ENCODE results near the gene TTC7B. TPM values are rescaled to one million over a fixed set of nuclear protein-coding genes. Genes with fewer than 3 reads are reported as not detected.

Gene TTC7B
- polyA plus RNA-seq, 1 donor from 2014 or later = 0.89 TPM

GRCh38 chr14:90572441-90573150, 243.6 kb downstream of the TTC7B start:
- Mint-ChIP-seq H3K36me3 (no peaks in the 10 kb centered on the region), H3K4me1 (peaks cover 0 to 3% (median 3%) of the 10 kb centered on the region in 3 donors), H3K9me3 (no peaks in the 10 kb centered on the region), H3K4me3 (no peak overlapping the region), H3K27ac (no peak overlapping the region), H3K27me3 (no peaks in the 10 kb centered on the region)

- H3K4me3 Mint-ChIP-seq = no peak overlapping the region
- H3K4me1 Mint-ChIP-seq = peaks cover 0 to 3% (median 3%) of the 10 kb centered on the region in 3 donors
- H3K36me3 Mint-ChIP-seq = no peaks in the 10 kb centered on the region
- H3K27me3 Mint-ChIP-seq = no peaks in the 10 kb centered on the region
- H3K27ac Mint-ChIP-seq = no peak overlapping the region
- no peaks in the 10 kb centered on the region for H3K9me3 Mint-ChIP-seq
These were observed 244.9 kb downstream of the TTC7B start for GRCh38 chr14:90571149-90571947.

DNA sequence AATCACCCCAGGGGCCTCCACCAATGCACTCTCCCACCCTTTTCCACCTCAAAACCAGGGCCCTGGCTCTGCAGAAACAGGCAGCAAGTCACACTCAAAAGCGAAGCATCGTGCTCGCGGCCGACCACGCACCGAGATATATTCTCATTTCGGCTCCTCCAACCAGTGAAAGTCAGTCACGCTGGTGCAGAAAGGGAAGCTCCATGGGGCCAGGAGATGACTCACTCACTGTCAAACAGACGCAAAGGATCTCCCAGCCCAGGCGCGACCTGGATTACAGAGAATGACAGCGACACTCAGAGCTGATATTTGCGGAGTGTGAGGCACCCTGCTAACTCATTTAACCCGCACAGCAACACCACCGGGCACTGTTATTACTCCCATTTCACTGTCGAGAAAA, 245.8 kb downstream of the TTC7B start:
- no peaks in the 10 kb centered on the region for H3K36me3 Mint-ChIP-seq
- H3K27me3 Mint-ChIP-seq = no peaks in the 10 kb centered on the region
- no peak overlapping the region for H3K27ac Mint-ChIP-seq
- no peak overlapping the region for H3K4me3 Mint-ChIP-seq
- no peaks in the 10 kb centered on the region for H3K9me3 Mint-ChIP-seq
- H3K4me1 Mint-ChIP-seq = peaks cover 0 to 3% (median 3%) of the 10 kb centered on the region in 3 donors

DNA sequence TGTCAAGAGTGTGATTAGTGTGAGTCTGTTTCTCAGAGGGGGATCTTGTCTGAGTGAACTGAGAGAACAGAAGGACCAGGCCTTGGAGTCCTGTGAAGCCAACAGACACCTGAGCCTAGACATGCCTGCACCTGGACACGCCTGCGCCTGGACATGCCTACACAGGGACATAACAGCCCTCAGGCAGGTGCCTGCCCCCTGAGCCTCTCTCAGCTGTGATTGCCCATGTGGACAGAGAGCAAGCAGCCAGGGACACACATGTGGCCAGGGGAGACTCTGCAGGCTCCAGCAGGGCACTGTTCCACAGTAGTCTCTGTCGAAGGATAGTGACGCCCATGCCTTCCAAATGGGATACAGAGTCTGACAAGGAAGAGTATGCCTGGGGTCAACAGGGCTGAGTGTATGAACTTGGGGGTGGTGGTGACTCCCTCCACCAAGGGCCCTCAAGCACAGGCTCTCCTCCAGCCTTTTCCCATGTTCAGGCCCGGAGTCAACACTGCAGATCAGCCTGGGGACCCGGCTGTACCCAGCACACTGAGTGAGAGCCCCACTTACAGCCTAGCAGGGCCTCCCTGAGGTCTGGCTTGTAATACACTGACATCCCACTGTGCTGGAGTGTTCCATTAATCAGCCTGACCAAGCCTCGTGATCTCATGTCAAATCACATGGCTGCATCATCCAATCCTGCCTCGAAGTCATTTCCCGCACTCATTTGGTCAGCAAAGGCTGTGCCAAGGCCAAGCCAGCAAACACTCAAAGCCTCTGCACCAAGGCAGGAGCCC, 246.4 kb downstream of the TTC7B start:
- peaks cover 0 to 3% (median 3%) of the 10 kb centered on the region in 3 donors for H3K4me1 Mint-ChIP-seq

GRCh38 chr14:90569201-90569600, 247.0 kb downstream of the TTC7B start:
- Mint-ChIP-seq H3K9me3 (no peaks in the 10 kb centered on the region), H3K27me3 (no peaks in the 10 kb centered on the region)

More for the DNA sequence above, 246.4 kb downstream of the TTC7B start:
- H3K4me3 Mint-ChIP-seq = no peak overlapping the region
- H3K27ac Mint-ChIP-seq = peak overlapping the region in 1 of 3 donors; percentile 13
- no peaks in the 10 kb centered on the region for H3K27me3 Mint-ChIP-seq
- no peaks in the 10 kb centered on the region for H3K36me3 Mint-ChIP-seq
- H3K9me3 Mint-ChIP-seq = no peaks in the 10 kb centered on the region

DNA sequence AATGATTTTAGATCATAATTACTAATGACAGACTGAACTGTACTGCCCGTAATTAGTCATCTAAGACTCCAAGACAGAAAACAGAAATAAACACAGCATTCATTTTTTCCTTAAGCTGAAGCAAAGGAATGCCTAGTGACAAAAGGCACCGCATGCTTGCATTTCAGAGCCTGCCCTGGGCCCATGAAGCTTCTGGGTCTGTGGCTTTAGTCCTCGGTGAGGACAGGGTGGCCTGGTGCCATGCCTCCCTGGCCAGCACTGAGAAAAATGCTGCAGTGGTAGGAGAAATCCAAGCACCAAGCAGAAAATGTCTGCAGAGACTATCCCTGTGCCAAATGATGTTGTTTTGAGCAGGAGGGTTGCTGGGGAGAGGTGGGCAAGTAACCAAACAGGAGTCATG, 247.8 kb downstream of the TTC7B start:
- Mint-ChIP-seq H3K36me3 (no peaks in the 10 kb centered on the region), H3K27me3 (no peaks in the 10 kb centered on the region), H3K4me1 (peaks cover 0 to 2% (median 0%) of the 10 kb centered on the region in 3 donors), H3K4me3 (no peak overlapping the region), H3K27ac (no peak overlapping the region), H3K9me3 (no peaks in the 10 kb centered on the region)

More at GRCh38 chr14:90569201-90569600, 247.0 kb downstream of the TTC7B start:
- Mint-ChIP-seq H3K4me3 (no peak overlapping the region), H3K4me1 (peaks cover 0 to 3% (median 3%) of the 10 kb centered on the region in 3 donors), H3K27ac (no peak overlapping the region), H3K36me3 (no peaks in the 10 kb centered on the region)

DNA sequence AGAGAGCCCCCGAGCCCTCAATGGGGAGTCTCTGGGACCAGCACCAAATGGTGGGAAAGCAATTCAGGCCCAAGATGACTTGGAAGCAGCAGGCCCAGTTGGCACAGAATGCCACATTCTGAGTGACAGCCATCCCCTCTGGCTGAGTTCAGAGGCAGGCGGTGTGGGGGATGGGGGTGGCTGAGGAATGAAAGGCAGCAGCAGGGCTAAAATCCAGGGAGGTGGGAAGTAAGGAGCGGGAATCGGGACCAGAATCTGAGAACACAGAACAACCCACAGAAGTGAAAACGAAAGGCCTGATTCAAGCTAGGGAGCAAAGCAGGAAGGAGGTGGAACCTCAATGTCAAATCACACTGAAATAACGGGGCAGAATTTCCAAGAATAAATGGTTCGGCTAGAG, 248.2 kb downstream of the TTC7B start:
- H3K9me3 Mint-ChIP-seq = no peaks in the 10 kb centered on the region
- H3K4me3 Mint-ChIP-seq = no peak overlapping the region
- peak overlapping the region in 1 of 3 donors; percentile 50 for H3K27ac Mint-ChIP-seq
- H3K4me1 Mint-ChIP-seq = peaks cover 0 to 2% (median 0%) of the 10 kb centered on the region in 3 donors
- no peaks in the 10 kb centered on the region for H3K27me3 Mint-ChIP-seq
- no peaks in the 10 kb centered on the region for H3K36me3 Mint-ChIP-seq

DNA sequence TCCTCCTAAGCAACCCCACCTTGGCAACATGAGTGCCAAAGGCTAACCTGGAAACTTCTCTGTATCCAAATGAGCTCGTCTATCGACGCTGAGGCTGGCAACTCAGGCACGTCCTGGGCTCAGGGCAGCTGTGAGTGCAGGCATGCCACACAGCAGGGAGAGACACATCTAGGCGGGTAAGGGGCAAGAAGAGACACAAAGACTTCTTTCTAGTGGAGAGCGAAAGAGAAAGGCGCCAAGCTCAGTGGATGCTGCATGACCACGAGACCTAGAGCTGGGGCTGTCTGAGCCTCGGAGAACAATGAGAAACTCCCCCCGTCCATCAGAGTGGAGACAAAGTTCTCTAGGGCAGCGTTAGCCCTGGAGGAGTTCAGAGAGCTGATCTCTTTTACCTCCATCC, 249.0 kb downstream of the TTC7B start:
- Mint-ChIP-seq H3K4me1 (peaks cover 0 to 2% (median 0%) of the 10 kb centered on the region in 3 donors), H3K4me3 (no peak overlapping the region), H3K27me3 (no peaks in the 10 kb centered on the region), H3K9me3 (no peaks in the 10 kb centered on the region), H3K27ac (no peak overlapping the region), H3K36me3 (no peaks in the 10 kb centered on the region)

GRCh38 chr14:90566481-90566880, 249.7 kb downstream of the TTC7B start:
- H3K4me1 Mint-ChIP-seq = peaks cover 0 to 2% (median 0%) of the 10 kb centered on the region in 3 donors
- H3K27ac Mint-ChIP-seq = no peak overlapping the region
- H3K4me3 Mint-ChIP-seq = no peak overlapping the region
- H3K27me3 Mint-ChIP-seq = no peaks in the 10 kb centered on the region
- no peaks in the 10 kb centered on the region for H3K36me3 Mint-ChIP-seq
- no peaks in the 10 kb centered on the region for H3K9me3 Mint-ChIP-seq

DNA sequence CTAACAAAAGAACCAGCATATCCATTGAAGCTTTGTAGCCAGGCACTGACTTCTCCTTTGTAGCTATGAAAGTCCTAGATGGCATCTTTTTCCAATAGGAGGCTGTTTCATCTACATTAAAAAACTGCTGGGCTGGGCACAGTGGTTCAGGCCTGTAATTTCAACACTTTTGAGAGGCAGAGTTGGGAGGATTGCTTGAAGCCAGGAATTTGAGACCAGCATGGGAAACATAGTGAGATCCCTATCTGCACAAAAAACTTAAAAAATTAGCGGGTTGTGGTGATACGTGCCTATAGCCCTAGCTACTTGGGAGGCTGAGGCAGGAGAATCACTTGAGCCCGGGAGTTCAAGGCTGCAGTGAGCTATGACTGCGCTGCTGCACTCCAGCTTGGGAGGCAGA, 251.7 kb downstream of the TTC7B start:
- Mint-ChIP-seq H3K9me3 (peaks cover 0 to 1% (median 0%) of the 10 kb centered on the region in 3 donors), H3K36me3 (no peaks in the 10 kb centered on the region), H3K4me1 (peaks cover 0 to 2% (median 0%) of the 10 kb centered on the region in 3 donors), H3K27ac (no peak overlapping the region), H3K4me3 (no peak overlapping the region), H3K27me3 (no peaks in the 10 kb centered on the region)

DNA sequence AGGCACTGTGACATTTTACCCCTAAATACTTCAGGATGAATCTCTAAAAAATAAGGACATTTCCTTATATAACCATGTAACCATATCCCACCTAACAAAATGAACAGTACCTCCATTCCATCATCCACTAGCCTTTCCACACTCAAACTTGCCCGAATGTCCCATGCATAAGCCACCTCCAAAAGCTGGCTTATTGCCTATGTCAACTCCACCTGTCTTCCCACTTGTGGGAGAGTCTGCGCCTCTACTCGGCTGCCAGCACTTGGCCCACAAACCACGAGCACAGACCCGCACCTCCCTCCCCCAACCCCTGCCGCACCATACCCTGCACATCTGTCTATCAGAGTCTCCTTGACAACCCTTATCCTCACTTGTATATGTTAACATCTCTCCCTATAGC, 253.6 kb downstream of the TTC7B start:
- Mint-ChIP-seq H3K4me1 (no peaks in the 10 kb centered on the region), H3K36me3 (no peaks in the 10 kb centered on the region), H3K4me3 (no peak overlapping the region), H3K27ac (no peak overlapping the region), H3K9me3 (peaks cover 0 to 3% (median 0%) of the 10 kb centered on the region in 3 donors), H3K27me3 (no peaks in the 10 kb centered on the region)

DNA sequence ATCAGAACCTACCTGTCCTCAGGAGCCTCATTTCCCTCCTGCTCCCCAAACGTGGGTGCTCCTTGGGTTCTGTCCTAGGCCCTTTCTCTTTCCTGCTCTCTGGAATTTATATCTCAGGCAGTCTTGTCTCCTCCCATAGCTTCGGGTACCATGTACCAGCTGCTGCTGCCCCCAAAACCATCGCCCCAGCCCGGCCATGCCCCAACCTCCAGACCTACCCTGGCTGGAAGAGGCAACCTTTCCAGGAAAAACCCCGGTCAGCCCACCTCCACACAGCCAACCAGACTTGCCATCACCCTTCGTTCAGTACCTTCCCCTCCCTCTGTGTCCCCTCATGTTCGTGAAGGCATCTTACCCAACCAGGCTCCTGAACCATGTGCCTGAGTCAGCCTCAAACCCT, 254.3 kb downstream of the TTC7B start:
- Mint-ChIP-seq H3K27me3 (no peaks in the 10 kb centered on the region), H3K4me1 (no peaks in the 10 kb centered on the region), H3K9me3 (peaks cover 0 to 3% (median 0%) of the 10 kb centered on the region in 3 donors), H3K36me3 (no peaks in the 10 kb centered on the region), H3K27ac (no peak overlapping the region), H3K4me3 (no peak overlapping the region)

- no peak overlapping the region for H3K27ac Mint-ChIP-seq
- H3K9me3 Mint-ChIP-seq = peaks cover 0 to 3% (median 0%) of the 10 kb centered on the region in 3 donors
- no peaks in the 10 kb centered on the region for H3K4me1 Mint-ChIP-seq
- no peaks in the 10 kb centered on the region for H3K27me3 Mint-ChIP-seq
- H3K4me3 Mint-ChIP-seq = no peak overlapping the region
- no peaks in the 10 kb centered on the region for H3K36me3 Mint-ChIP-seq
These were observed 255.2 kb downstream of the TTC7B start for GRCh38 chr14:90560991-90561390.

DNA sequence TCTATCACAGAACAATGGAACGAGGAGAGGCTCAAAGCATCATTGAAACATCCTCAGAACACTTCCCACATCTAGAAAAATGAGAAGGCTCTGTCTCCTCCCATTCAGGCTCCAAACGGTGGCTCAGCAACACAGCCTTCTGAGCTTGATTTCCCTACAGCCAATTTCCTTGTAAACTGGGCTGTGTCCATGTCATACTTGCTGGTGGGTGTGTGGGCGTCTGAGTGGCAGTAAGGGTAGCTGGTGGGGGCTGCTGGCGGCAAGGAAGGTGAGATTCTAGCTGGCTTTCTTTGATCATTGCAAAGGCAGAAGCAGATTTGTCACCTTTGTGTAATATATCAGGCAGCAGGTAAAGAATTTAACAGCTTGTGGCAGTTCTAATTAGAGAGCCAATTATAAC, 255.7 kb downstream of the TTC7B start:
- H3K9me3 Mint-ChIP-seq = peaks cover 0 to 3% (median 0%) of the 10 kb centered on the region in 3 donors
- H3K27ac Mint-ChIP-seq = no peak overlapping the region

More for the DNA sequence above, 255.7 kb downstream of the TTC7B start:
- Mint-ChIP-seq H3K4me3 (no peak overlapping the region), H3K36me3 (no peaks in the 10 kb centered on the region), H3K4me1 (no peaks in the 10 kb centered on the region), H3K27me3 (no peaks in the 10 kb centered on the region)
